Esophagus squamous epithelium (tissue), 4 donors: ENCODE results near the gene FEZF2.

Experiments
- CTCF ChIP-seq, 6 experiments: fragments of 450-650 bp in 4 of 6; fragments of 200-600 bp in 2 of 6; sonication (generic) in 2 of 6; IDR thresholded peaks; one replicate each; pipeline ENCODE4 v1.5.1; 2016 to 2019; ENCODE audit warnings: antibody characterized with exemption in 6 of 6, mild to moderate bottlenecking in 4 of 6, moderate library complexity in 4 of 6
- POLR2A ChIP-seq, 4 donors: fragments of 450-650 bp; IDR thresholded peaks; one replicate each; pipeline ENCODE4 v1.6.1; 2017; ENCODE audit warnings: antibody characterized with exemption in 4 of 4, mild to moderate bottlenecking in 4 of 4, moderate library complexity in 3 of 4

GRCh38 chr3:62356356-62356755, 17.0 kb downstream of the FEZF2 start:
- TF ChIP-seq CTCF (IDR thresholded peaks at IDR 0.05) (no peak), POLR2A (IDR thresholded peaks at IDR 0.05) (no peak)
